Panc1 (cell line): Measurements from ENCODE around the gene SLC6A13. TPM values are rescaled to one million over a fixed set of nuclear protein-coding genes. Genes with fewer than 3 reads are reported as not detected.

ENCODE experiments used
- ATAC-seq: fragments of 200-7000 bp; cut with Tn5 transposase; 2 replicates; pipeline ENCODE4 v1.9.1; 2020; ENCODE audit warnings: mild to moderate bottlenecking, moderate library complexity
- BruUV-seq: library from RNA; stranded (reverse); fragments of 400-500 nt; replicated peaks from 2 replicates; lab custom pipeline; 2021; lab: Mats Ljungman, UMichigan
- CTCF ChIA-PET: fragments of 300-600 bp; sonication (Branson Sonifier 250); formaldehyde crosslinking; loops from one replicate; lab custom pipeline; 2022; ENCODE audit warnings: antibody characterized with exemption; lab: Charles Lee
- POLR2A ChIA-PET: fragments of 300-600 bp; sonication (Branson Sonifier 250); formaldehyde crosslinking; loops from one replicate; lab custom pipeline; 2022; ENCODE audit warnings: antibody characterized with exemption; lab: Charles Lee
- DNase-seq: peaks from one replicate; pipeline ENCODE4 v3.0.0-alpha.2; 2010; ENCODE audit warnings: low read depth, low spot score
- H3K27ac ChIP-seq: 2 replicates; pipeline ENCODE4 v1.5.1; 2011; ENCODE audit warnings: mild to moderate bottlenecking, low read length, inconsistent platforms
- H3K27me3 ChIP-seq: fragments of 200-500 bp; sonication (Bioruptor generic); 2 replicates; pipeline ENCODE4 v1.6.0; 2014; ENCODE audit warnings: low read length, inconsistent platforms; ENCODE audit not compliant: control insufficient read depth, insufficient read depth
- H3K36me3 ChIP-seq: fragments of 200-500 bp; sonication (Bioruptor generic); 2 replicates; pipeline ENCODE4 v1.5.1; 2014; ENCODE audit warnings: inconsistent platforms, mild to moderate bottlenecking, low read length, moderate library complexity; ENCODE audit not compliant: control insufficient read depth, insufficient read depth
- H3K4me1 ChIP-seq: 2 replicates; pipeline ENCODE4 v1.5.1; 2011; ENCODE audit warnings: inconsistent platforms, mild to moderate bottlenecking, low read length, moderate library complexity; ENCODE audit not compliant: control insufficient read depth, insufficient read depth
- H3K4me3 ChIP-seq, 2 experiments: 2 replicates each; pipeline ENCODE4 v1.5.1; 2011 to 2012; ENCODE audit warnings: low read depth in 2 of 2, low read length in 2 of 2, mild to moderate bottlenecking in 2 of 2, inconsistent platforms in 1 of 2, moderate library complexity in 1 of 2
- H3K9me3 ChIP-seq: fragments of 200-500 bp; sonication (Bioruptor generic); 2 replicates; pipeline ENCODE4 v1.5.1; 2014; ENCODE audit warnings: low read depth, mild to moderate bottlenecking, inconsistent platforms, low read length, moderate library complexity; ENCODE audit not compliant: control insufficient read depth, insufficient read depth
- POLR2AphosphoS5 ChIP-seq: IDR thresholded peaks from 2 replicates; pipeline ENCODE4 v1.6.1; 2012; ENCODE audit warnings: mild to moderate bottlenecking, low read depth, low read length, moderate library complexity
- REST ChIP-seq, 2 experiments: IDR thresholded peaks; 2 replicates each; pipeline ENCODE4 v1.6.1; 2011 to 2012; ENCODE audit warnings: low read depth in 2 of 2, control low read depth in 1 of 2, low read length in 1 of 2, mild to moderate bottlenecking in 1 of 2, moderate library complexity in 1 of 2; ENCODE audit not compliant: insufficient read depth in 1 of 2
- SIN3A ChIP-seq: IDR thresholded peaks from 2 replicates; pipeline ENCODE4 v1.6.1; 2012; ENCODE audit warnings: low read depth, mild to moderate bottlenecking, low read length, moderate library complexity, borderline replicate concordance; ENCODE audit not compliant: insufficient read depth
- TCF7L2 ChIP-seq: IDR thresholded peaks from 2 replicates; pipeline ENCODE4 v1.6.1; 2011; ENCODE audit warnings: mild to moderate bottlenecking, low read depth, low read length, inconsistent platforms
- in situ Hi-C: cut with HindIII; loops from 2 replicates; pipeline ENCODE4 v1.10.0; 2016; ENCODE audit warnings: low sequenced_read_pairs, low pct_unique_long_range_greater_than_20kb
- intact Hi-C: fragments of 100-400 bp; cut with micrococcal nuclease; formaldehyde crosslinking; loops from one replicate; pipeline ENCODE4 v1.10.0; 2022; ENCODE audit not compliant: unreplicated experiment
- total RNA-seq: library from RNA; stranded (reverse); gene quantifications from one replicate; pipeline ENCODE4 v1.2.1, GENCODE V29; 2021; ENCODE audit not compliant: unreplicated experiment
- TF ChIP-seq, protein P1 (sequence below): fragments of 450-650 bp; IDR thresholded peaks from 2 replicates; pipeline ENCODE4 v1.5.1; 2017; ENCODE audit warnings: mild to moderate bottlenecking

SLC6A13 gene
- total RNA-seq, 1 experiment from 2014 or later: 0.57 TPM

DNA sequence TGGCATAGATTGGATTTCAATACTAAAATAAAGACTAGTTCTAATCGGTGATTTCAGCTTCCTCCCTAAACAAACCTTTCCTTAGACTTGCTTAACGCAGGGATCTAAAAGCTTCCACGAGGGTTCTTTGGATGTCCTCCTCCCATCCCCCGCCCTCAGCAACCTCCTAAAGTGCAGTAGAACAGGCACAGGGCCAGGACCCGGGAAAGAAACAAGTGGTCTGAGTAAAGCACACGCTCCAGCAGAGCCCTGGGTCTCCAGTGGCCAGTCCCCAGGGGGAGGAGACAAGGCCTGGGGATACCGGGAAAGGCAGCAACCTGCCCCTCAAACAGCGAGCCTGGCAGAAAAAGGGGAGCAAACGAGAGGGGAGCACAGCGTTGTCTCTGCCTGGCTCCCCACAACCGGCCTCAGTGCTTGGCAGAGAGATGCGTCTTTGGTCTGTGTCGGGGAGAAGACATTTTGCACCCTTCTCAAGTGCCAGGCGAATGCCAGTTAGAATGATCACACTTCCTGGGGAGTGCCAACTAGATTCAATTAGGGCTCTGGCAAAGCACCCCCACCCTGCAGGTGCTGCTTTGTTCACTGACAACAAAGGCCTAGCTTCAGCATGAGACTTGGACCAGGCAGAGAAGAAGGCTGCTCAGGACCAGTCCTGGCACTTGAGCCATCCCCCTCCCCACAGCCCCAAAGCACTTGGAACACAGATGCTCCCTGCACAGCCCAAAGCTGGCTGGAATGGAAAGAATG lies 31.5 kb downstream of the SLC6A13 start:
- POLR2A ChIA-PET: no interaction called here
- ATAC-seq: no peak
- in situ Hi-C loops (no loop called here), intact Hi-C loops (no loop called here)
- no peaks in the 10 kb centered on the region for H3K36me3 ChIP-seq
- CTCF ChIA-PET: no interaction called here
- H3K27me3 ChIP-seq: no peaks in the 10 kb centered on the region
- TF ChIP-seq REST (IDR thresholded peaks at IDR 0.05; ENCODE audit: insufficient read depth in 1 of 2, low read depth in 2 of 2, low read length in 1 of 2) (no peak), POLR2AphosphoS5 (no peak), SIN3A (no peak), TCF7L2 (no peak)
- TF ChIP-seq, protein P1, sequence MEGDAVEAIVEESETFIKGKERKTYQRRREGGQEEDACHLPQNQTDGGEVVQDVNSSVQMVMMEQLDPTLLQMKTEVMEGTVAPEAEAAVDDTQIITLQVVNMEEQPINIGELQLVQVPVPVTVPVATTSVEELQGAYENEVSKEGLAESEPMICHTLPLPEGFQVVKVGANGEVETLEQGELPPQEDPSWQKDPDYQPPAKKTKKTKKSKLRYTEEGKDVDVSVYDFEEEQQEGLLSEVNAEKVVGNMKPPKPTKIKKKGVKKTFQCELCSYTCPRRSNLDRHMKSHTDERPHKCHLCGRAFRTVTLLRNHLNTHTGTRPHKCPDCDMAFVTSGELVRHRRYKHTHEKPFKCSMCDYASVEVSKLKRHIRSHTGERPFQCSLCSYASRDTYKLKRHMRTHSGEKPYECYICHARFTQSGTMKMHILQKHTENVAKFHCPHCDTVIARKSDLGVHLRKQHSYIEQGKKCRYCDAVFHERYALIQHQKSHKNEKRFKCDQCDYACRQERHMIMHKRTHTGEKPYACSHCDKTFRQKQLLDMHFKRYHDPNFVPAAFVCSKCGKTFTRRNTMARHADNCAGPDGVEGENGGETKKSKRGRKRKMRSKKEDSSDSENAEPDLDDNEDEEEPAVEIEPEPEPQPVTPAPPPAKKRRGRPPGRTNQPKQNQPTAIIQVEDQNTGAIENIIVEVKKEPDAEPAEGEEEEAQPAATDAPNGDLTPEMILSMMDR: no peak
- no peak overlapping the region for H3K27ac ChIP-seq
- H3K4me3 ChIP-seq: no peak overlapping the region
- H3K9me3 ChIP-seq: no peaks in the 10 kb centered on the region
- no peak for DNase-seq
- BruUV-seq: no TSS peak
- no peaks in the 10 kb centered on the region for H3K4me1 ChIP-seq

DNA sequence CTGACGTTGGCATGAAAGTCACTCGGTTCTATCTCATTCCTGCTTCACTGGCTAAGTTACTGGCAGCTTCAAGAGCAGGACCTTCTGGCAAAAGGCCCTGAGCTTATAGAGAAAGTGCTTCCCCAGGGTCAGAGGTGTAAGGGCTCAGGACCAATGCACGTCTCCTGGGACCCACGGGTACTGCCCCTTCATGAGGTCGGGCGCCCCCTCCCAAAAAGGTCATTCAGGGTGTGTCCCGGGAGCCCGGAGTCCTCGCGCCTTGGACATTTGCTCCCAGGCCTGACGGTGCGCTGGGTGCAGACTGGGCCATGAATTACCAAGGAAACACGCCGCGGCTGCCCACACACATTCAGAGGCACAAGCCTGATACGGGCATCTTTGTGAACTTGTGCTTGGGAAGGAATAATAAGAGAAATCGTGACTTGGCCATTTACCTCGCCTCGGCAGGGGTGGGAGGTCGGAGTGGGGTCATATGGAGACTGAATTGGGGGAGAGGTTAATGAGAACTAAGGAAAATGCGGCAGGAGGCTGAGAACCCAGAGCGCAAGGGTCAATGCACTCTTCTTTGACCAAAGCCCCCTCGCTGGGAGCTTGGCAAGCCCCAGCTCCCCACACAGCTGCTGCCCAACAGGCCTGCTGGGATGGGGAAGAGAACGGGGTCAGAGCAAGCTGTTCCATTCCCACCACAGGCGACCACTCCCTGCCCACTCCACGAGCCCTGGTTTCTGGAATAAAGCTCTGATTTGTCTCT lies 33.0 kb downstream of the SLC6A13 start:
- TF ChIP-seq POLR2AphosphoS5 (no peak), REST (IDR thresholded peaks at IDR 0.05; ENCODE audit: insufficient read depth in 1 of 2, low read depth in 2 of 2, low read length in 1 of 2) (no peak), TCF7L2 (no peak), SIN3A (no peak)
- TF ChIP-seq, protein P1: no peak
- no peaks in the 10 kb centered on the region for H3K9me3 ChIP-seq
- CTCF ChIA-PET: no interaction called here
- no peaks in the 10 kb centered on the region for H3K36me3 ChIP-seq
- no peaks in the 10 kb centered on the region for H3K27me3 ChIP-seq
- POLR2A ChIA-PET: no interaction called here
- H3K4me3 ChIP-seq: no peak overlapping the region
- ATAC-seq: no peak
- no TSS peak for BruUV-seq
- no peaks in the 10 kb centered on the region for H3K4me1 ChIP-seq
- H3K27ac ChIP-seq: no peak overlapping the region
- no peak for DNase-seq
- in situ Hi-C loops (no loop called here), intact Hi-C loops (no loop called here)
